HT-29 (cell line): ENCODE measurements around the gene ARRDC5. TPM values are rescaled to one million over a fixed set of nuclear protein-coding genes. Genes with fewer than 3 reads are reported as not detected.
A peak's percentile ranks its signal among the peaks of the same experiment; 100 is the strongest.
"Not testable (repeated sequence)": the region's sequence is repeated elsewhere in the genome, so short reads cannot be mapped to it uniquely, and the experiment has no call there.

Source experiments
- DNase-seq: peaks from one replicate; pipeline ENCODE4 v3.0.0-alpha.2; 2015; ENCODE audit warnings: low spot score
- total RNA-seq: library from RNA; depleted of rRNA; stranded (reverse); fragments of >200 nt; shearing (Covaris generic); gene quantifications from 2 replicates; pipeline ENCODE4 v1.2.3, GENCODE V29; 2014

Gene ARRDC5
- total RNA-seq, 1 experiment from 2014 or later = not detected

DNA sequence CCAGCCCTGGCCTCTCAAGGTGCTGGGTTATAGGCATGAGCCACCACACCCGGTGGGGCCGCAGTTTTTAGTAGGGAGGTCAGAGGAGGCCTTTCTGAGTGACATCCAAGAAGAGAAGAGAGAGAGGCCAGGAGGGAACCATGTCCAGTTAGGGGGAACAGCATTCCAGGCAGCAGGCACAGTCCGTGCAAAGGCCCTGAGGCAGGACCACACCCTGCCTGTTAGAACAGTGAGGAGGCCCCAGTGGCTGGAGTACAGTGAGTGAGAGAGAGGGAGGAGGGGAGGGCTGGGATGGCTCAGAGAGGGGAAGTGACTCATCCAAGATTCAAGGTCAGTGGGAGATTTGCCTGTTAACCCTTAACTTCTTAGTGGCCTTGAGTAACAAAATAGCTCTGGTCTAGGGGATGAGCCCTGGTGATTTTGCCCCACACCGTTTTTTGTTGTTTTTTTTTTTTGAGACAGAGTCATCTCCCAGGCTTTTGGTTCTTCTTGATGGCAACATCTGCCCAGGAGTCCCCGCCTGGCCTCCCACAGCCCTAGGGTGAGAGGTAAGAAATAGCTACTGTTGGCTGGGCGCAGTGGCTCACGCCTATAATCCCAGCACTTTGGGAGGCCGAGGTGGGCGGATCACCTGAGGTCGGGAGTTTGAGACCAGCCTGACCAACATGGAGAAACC is 32.5 kb downstream of the ARRDC5 start:
- DNase-seq = peak; percentile 53

GRCh38 chr19:4868286-4868834 is 34.3 kb downstream of the ARRDC5 start:
- DNase-seq = no peak

- DNase-seq = peak; percentile 85
These were observed 35.0 kb downstream of the ARRDC5 start, which contains the start of gene PLIN3 for GRCh38 chr19:4867534-4868285. PLIN3 (minus strand) TSS chr19:4867667; CDS start chr19:4861394, 6,273 bp downstream.

DNA sequence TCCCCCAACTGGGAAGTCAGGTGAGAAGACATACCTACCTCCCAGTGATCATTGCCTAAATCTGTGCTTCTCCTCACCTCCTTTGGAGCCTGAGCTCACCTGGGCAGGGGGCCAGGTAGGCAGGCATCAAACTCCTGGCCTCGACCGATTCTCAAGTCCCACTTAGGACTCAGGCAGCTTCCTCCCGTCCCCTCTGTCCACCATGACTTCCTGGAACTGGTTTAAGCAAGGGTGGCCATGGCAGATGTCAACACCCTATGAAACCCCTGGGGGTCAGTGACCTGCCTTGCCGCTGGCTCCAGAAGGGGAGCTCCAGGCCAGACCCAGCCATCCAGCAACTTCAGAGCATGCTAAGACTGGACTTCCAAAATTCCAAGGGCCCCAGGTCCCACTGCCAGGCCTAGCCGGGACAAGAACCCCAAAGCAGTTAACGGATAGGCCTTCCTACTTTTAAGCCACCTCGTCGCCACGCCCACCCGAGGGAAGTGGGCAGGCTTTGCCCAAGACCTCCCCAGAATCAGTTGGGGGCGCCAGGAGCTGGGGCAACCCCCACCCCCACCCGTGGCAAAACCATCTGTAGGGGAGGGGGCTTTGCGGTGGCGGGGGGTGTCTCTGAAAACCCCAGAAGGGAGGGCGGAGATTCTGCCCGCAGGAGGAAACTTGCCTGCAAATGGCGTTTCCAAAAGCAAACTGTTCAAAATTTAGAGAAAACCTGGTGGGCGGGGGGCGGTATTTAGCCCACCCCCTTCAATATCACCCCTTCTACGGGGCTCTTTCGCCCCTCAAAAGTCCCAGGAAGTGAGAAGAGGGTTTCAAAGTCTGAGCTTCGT is 35.9 kb downstream of the ARRDC5 start:
- no peak for DNase-seq

- peak; percentile 80 for DNase-seq
These were observed 41.5 kb downstream of the ARRDC5 start for GRCh38 chr19:4861147-4861546.

GRCh38 chr19:4859697-4860096 is 43.0 kb downstream of the ARRDC5 start:
- DNase-seq = no peak

- DNase-seq = not testable (repeated sequence)
These were observed 46.2 kb downstream of the ARRDC5 start for GRCh38 chr19:4856468-4856867.

GRCh38 chr19:4853506-4853905 is 49.2 kb downstream of the ARRDC5 start:
- not testable (repeated sequence) for DNase-seq

DNA sequence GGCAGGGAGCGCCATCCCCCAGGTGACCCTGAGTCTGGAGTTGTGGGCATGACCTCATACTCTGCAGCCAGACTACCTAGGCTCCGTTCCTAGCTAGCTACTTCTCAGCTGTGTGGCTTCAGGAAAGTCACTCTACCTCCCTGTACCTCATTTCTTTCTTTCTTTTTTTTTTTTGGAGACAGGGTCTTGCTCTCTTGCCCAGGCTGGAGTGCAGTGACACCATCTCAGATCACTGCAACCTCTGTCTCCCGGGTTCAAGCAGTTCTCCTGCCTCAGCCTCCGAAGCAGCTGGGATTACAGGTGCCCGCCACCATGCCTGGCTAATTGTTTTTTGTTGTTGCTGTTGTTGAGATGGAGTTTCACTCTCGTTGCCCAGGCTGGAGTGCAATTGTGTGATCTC is 50.2 kb downstream of the ARRDC5 start:
- DNase-seq = no peak

DNA sequence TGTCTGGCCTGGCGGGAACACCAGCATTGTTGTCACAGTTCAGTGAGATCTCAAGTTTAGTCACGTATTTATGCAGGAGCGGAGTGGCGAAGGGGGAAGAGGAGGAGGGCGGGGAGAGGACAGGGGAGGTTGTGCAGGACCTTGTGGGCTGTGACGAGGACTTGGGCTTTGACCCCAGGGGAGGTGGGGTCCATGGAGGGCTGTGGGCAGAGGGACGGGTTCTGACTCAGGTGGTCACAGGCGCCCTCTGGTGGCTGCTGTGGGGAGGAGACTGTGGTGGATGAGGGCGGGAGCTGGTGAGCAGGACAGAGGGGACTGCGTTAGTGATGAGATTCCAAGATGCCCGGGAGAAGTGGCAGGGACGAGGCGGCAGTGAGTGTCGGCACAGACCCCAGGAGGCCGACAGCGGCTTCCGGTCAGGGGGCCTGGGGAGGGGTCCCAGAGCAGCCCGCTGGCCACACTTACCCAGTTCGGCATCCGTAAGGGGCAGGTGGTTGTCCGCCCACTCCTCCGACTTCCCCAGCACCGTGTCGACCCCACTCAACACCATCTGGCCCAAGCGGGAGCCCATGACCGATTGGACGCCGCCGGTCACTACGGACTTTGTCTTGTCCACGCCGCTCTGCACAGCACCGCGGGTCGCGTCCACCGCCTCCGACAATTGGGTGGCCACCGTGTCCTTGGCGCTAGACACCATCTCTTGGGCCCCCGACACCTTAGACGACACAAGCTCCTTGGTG is 51.0 kb downstream of the ARRDC5 start:
- DNase-seq = peak; percentile 58

- DNase-seq = no peak
These were observed 53.7 kb downstream of the ARRDC5 start for GRCh38 chr19:4849019-4849418.

DNA sequence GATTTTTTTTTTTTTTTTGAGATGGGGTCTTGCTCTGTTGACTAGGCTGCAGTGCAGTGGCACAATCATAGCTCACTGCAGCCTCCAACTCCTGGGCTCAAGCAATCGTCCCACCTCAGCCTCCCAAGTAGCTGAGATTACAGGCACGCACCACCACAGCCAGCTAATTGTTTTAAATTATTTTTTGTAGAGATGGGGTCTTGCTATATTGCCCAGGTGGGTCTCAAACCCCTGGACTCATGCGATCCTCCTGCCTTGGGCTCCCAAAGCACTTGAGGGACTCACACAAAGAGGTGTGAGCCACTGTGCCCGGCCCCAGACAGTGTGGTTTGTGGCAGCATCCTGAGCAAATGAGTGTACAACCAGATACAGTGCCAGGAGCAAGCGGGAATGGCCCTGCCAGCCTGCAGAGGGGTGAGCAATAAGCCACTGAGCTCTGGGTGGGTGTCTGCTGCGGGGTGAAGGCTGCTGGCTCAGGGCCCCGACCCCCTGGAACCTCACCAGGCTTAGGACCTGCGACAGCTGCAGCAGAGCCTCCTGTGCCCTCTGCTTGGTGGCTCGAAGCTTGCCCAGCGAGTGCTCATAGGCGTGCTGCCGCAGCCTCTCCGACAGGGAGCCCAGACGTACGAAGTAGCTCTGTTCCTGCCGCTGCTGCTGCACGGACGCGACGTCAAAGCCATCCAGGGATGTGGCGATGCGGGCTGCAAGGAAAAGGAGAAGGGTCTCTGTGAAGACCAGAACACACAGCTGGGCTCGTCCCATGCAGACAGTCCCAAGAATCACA is 55.3 kb downstream of the ARRDC5 start:
- no peak for DNase-seq

GRCh38 chr19:4845975-4846374 is 56.7 kb downstream of the ARRDC5 start:
- not testable (repeated sequence) for DNase-seq

DNA sequence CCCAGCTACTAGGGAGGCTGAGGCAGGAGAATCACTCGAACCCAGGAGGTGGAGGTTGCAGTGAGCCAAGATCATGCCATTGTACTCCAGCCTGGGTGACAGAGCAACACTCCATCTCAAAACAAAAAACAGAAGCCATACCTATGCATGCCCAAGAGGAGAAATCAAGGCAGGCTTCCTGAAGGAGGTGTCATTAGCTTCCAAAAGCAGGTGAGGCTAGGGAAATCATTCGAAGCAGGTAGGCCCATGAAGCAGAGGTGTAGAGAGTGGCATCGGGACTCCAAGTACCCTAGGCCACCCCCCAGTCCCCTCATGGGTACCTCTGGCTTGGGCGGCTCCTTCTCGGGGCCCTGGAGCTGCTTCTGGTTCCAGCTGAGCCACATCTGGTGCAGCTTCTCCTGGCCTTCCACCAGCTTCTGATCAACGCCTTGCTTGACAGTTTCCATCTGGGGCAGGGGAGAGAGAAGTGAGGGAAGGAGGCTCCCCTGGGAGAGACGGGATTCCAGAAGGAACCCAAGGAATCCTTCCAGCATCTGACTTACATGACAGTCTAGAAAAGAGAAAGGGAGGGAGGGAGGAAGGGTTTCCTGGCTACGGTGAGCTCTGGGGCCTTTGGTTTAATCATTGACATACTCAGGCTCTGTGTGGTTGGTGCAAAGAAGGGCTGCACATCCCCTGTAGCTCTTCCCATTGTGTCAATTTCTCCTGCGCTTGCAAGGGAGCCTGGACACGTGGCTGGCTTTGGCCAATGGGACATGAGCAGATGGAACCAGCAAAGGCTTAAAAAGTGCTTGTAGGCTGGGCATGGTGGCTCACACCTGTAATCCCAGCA is 58.1 kb downstream of the ARRDC5 start:
- DNase-seq = no peak

GRCh38 chr19:4843647-4843965 is 59.1 kb downstream of the ARRDC5 start:
- no peak for DNase-seq
